Measurements from ENCODE around the gene BCL2L13. TPM values are rescaled to one million over a fixed set of nuclear protein-coding genes. Genes with fewer than 3 reads are reported as not detected.
A peak's percentile ranks its signal among the peaks of the same experiment; 100 is the strongest.

Gene BCL2L13
- total RNA-seq, 1 experiment from 2014 or later, result 135 TPM

- no peak for DNase-seq (ENCODE audit: low read depth)
- in situ Hi-C loops (cut with HindIII; ENCODE audit: low pct_unique_long_range_greater_than_20kb, low sequenced_read_pairs), result no loop called here
Measured at GRCh38 chr22:17710023-17710422, 71.5 kb downstream of the BCL2L13 start.

GRCh38 chr22:17712441-17712840, 73.9 kb downstream of the BCL2L13 start:
- in situ Hi-C loops (cut with HindIII; ENCODE audit: low pct_unique_long_range_greater_than_20kb, low sequenced_read_pairs), result no loop called here
- no peak for DNase-seq (ENCODE audit: low read depth)

GRCh38 chr22:17716529-17716928, 78.0 kb downstream of the BCL2L13 start:
- in situ Hi-C loops (cut with HindIII; ENCODE audit: low pct_unique_long_range_greater_than_20kb, low sequenced_read_pairs), result no loop called here
- no peak for DNase-seq (ENCODE audit: low read depth)

GRCh38 chr22:17717708-17718107, 79.2 kb downstream of the BCL2L13 start:
- in situ Hi-C loops (cut with HindIII; ENCODE audit: low pct_unique_long_range_greater_than_20kb, low sequenced_read_pairs), result no loop called here
- DNase-seq (ENCODE audit: low read depth), result no peak

- no peak for DNase-seq (ENCODE audit: low read depth)
- in situ Hi-C loops (cut with HindIII; ENCODE audit: low pct_unique_long_range_greater_than_20kb, low sequenced_read_pairs), result no loop called here
Measured at GRCh38 chr22:17719911-17720310, 81.4 kb downstream of the BCL2L13 start.

- no peak for DNase-seq (ENCODE audit: low read depth)
- in situ Hi-C loops (cut with HindIII; ENCODE audit: low pct_unique_long_range_greater_than_20kb, low sequenced_read_pairs), result no loop called here
Measured at GRCh38 chr22:17724241-17724640, 85.7 kb downstream of the BCL2L13 start.

- no peak for DNase-seq (ENCODE audit: low read depth)
- in situ Hi-C loops (cut with HindIII; ENCODE audit: low pct_unique_long_range_greater_than_20kb, low sequenced_read_pairs), result no loop called here
Measured at GRCh38 chr22:17724678-17725499, 86.3 kb downstream of the BCL2L13 start.

GRCh38 chr22:17725500-17725796, 86.9 kb downstream of the BCL2L13 start:
- no peak for DNase-seq (ENCODE audit: low read depth)
- in situ Hi-C loops (cut with HindIII; ENCODE audit: low pct_unique_long_range_greater_than_20kb, low sequenced_read_pairs), result no loop called here

- in situ Hi-C loops (cut with HindIII; ENCODE audit: low pct_unique_long_range_greater_than_20kb, low sequenced_read_pairs), result no loop called here
- peak; percentile 26 for DNase-seq (ENCODE audit: low read depth)
Measured at GRCh38 chr22:17726006-17726927, 87.7 kb downstream of the BCL2L13 start.

- in situ Hi-C loops (cut with HindIII; ENCODE audit: low pct_unique_long_range_greater_than_20kb, low sequenced_read_pairs), result no loop called here
- no peak for DNase-seq (ENCODE audit: low read depth)
Measured at GRCh38 chr22:17726928-17727897, 88.7 kb downstream of the BCL2L13 start.

- in situ Hi-C loops (cut with HindIII; ENCODE audit: low pct_unique_long_range_greater_than_20kb, low sequenced_read_pairs), result no loop called here
- no peak for DNase-seq (ENCODE audit: low read depth)
Measured at GRCh38 chr22:17728786-17729185, 90.2 kb downstream of the BCL2L13 start.

GRCh38 chr22:17729561-17729960, 91.0 kb downstream of the BCL2L13 start:
- in situ Hi-C loops (cut with HindIII; ENCODE audit: low pct_unique_long_range_greater_than_20kb, low sequenced_read_pairs), result no loop called here
- no peak for DNase-seq (ENCODE audit: low read depth)

- no peak for DNase-seq (ENCODE audit: low read depth)
- in situ Hi-C loops (cut with HindIII; ENCODE audit: low pct_unique_long_range_greater_than_20kb, low sequenced_read_pairs), result no loop called here
Measured at GRCh38 chr22:17732251-17732854, 93.8 kb downstream of the BCL2L13 start.

GRCh38 chr22:17733466-17733865, 94.9 kb downstream of the BCL2L13 start:
- peak; percentile 53 for DNase-seq (ENCODE audit: low read depth)
- in situ Hi-C loops (cut with HindIII; ENCODE audit: low pct_unique_long_range_greater_than_20kb, low sequenced_read_pairs), result no loop called here

GRCh38 chr22:17734187-17734586, 95.6 kb downstream of the BCL2L13 start:
- no peak for DNase-seq (ENCODE audit: low read depth)
- in situ Hi-C loops (cut with HindIII; ENCODE audit: low pct_unique_long_range_greater_than_20kb, low sequenced_read_pairs), result no loop called here

GRCh38 chr22:17738386-17739128, 100.0 kb downstream of the BCL2L13 start:
- no peak for DNase-seq (ENCODE audit: low read depth)
- in situ Hi-C loops (cut with HindIII; ENCODE audit: low pct_unique_long_range_greater_than_20kb, low sequenced_read_pairs), result no loop called here

GRCh38 chr22:17739196-17739975, 100.8 kb downstream of the BCL2L13 start:
- in situ Hi-C loops (cut with HindIII; ENCODE audit: low pct_unique_long_range_greater_than_20kb, low sequenced_read_pairs), result no loop called here
- no peak for DNase-seq (ENCODE audit: low read depth)
